ENCODE results near the gene KTN1. TPM values are rescaled to one million over a fixed set of nuclear protein-coding genes. Genes with fewer than 3 reads are reported as not detected.

Gene KTN1
- total and polyA plus RNA-seq, 8 donors: 29.0 to 98.1 (median 71.3) TPM

DNA sequence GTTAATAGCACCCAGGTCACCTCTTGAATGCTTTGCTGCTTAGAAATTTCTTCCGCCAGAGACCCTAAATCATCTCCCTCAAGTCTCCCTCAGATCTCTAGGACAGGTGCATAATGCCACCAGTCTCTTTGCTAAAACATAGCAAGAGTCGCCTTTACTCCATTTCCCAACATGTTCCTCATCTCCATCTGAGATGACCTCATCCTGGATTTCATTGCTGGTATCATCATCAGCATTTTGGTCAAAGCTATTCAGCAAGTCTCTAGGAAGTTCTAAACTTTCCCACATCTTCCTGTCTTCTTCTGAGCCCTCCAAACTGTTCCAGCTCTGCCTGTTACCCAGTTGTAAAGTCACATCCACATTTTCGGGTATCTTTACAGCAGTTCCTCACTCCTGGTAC is 41.0 kb downstream of the KTN1 start:
- no peaks in the 10 kb centered on the region for H3K4me1 ChIP-seq
- no peaks in the 10 kb centered on the region for H3K9me3 ChIP-seq
- ATAC-seq: no peak
- DNase-seq: no peak
- WGBS, 2 donors: 83 to 99% methylated on average over 3 of the region's 3 CpGs
- H3K4me3 ChIP-seq: no peak overlapping the region
- no peaks in the 10 kb centered on the region for H3K27me3 ChIP-seq
- TF ChIP-seq, protein P1, sequence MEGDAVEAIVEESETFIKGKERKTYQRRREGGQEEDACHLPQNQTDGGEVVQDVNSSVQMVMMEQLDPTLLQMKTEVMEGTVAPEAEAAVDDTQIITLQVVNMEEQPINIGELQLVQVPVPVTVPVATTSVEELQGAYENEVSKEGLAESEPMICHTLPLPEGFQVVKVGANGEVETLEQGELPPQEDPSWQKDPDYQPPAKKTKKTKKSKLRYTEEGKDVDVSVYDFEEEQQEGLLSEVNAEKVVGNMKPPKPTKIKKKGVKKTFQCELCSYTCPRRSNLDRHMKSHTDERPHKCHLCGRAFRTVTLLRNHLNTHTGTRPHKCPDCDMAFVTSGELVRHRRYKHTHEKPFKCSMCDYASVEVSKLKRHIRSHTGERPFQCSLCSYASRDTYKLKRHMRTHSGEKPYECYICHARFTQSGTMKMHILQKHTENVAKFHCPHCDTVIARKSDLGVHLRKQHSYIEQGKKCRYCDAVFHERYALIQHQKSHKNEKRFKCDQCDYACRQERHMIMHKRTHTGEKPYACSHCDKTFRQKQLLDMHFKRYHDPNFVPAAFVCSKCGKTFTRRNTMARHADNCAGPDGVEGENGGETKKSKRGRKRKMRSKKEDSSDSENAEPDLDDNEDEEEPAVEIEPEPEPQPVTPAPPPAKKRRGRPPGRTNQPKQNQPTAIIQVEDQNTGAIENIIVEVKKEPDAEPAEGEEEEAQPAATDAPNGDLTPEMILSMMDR (IDR thresholded peaks at IDR 0.05): no peak
- no peak overlapping the region for H3K27ac ChIP-seq
- FAIRE-seq: no peak
- intact Hi-C loops (cut with DNase I): no loop called here
- H3K36me3 ChIP-seq: peaks cover 2 to 37% (median 13%) of the 10 kb centered on the region in 3 donors

DNA sequence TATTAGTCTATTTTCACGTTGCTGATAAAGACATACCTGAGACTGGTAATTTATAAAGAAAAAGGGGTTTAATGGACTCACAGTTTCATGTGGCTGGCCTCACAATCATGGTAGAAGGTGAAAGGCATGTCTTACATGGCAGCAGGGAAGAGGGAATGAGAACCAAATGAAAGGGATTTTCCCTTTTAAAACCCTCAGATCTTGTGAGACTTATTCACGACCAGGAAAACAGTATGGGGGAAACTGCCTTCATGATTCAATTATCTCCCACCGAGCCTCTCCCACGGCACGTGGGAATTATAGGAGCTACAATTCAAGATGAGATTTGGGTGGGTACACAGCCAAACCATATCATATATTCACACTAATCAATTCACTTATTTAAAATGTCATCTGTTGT is 41.4 kb downstream of the KTN1 start:
- 90 to 99% methylated on average over 5 of the region's 5 CpGs for WGBS, 2 donors
- H3K36me3 ChIP-seq: peaks cover 2 to 37% (median 13%) of the 10 kb centered on the region in 3 donors
- H3K9me3 ChIP-seq: no peaks in the 10 kb centered on the region
- DNase-seq (no peak), FAIRE-seq (no peak), ATAC-seq (no peak)
- H3K27me3 ChIP-seq: no peaks in the 10 kb centered on the region
- H3K4me3 ChIP-seq: no peak overlapping the region
- H3K4me1 ChIP-seq: no peaks in the 10 kb centered on the region
- TF ChIP-seq, protein P1 (IDR thresholded peaks at IDR 0.05): no peak
- H3K27ac ChIP-seq: no peak overlapping the region
- intact Hi-C loops (cut with DNase I): no loop called here

DNA sequence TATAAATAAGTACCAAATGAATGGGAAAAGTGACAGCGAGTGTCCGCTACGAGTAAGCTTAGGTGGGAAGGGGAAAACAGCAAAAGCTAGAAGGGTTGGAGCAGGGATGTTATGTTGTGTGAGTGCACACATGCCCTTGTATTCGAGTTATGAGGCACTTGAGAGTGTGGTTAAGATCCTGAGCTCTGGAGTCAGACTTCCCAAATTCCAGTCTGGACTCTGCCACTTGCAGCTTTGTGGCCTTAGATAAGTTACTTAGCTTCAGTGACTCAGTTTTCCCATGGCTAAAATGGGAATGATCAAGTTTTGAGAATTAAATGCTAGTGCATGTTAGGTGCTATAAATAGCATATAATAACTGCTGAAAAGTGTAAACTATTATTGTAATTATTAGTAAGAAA is 44.9 kb downstream of the KTN1 start:
- no peaks in the 10 kb centered on the region for H3K4me1 ChIP-seq
- H3K36me3 ChIP-seq: peaks cover 1 to 28% (median 6%) of the 10 kb centered on the region in 3 donors
- no peak overlapping the region for H3K27ac ChIP-seq
- no peak for DNase-seq
- no peak for FAIRE-seq
- H3K9me3 ChIP-seq: no peaks in the 10 kb centered on the region
- 89 to 90% methylated on average over 4 of the region's 4 CpGs for WGBS, 2 donors
- no peak for ATAC-seq
- intact Hi-C loops (cut with DNase I): no loop called here
- no peak overlapping the region for H3K4me3 ChIP-seq
- TF ChIP-seq, protein P1 (IDR thresholded peaks at IDR 0.05): no peak
- H3K27me3 ChIP-seq: no peaks in the 10 kb centered on the region

DNA sequence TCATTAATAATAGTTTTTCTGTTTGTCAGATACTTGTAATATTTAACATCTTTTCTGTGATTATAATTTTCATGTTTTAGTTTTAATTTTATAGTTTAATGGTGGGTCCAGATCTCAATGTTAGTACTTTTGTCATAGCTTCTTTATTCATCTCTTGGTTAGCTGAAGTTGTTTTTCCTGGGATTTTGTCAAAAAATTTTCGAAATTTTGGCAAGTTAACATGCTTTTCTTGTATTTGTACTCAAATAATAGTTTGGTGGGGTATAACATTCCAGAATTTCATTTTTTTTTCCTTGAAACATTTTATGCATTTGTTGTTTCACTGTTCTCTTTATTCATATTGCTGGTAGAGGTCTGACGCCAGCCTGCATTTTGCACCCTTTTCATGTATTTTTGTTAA is 45.5 kb downstream of the KTN1 start:
- no peak for DNase-seq
- Histone ChIP-seq H3K9me3 (no peaks in the 10 kb centered on the region), H3K4me1 (no peaks in the 10 kb centered on the region), H3K36me3 (peaks cover 0 to 27% (median under 1%) of the 10 kb centered on the region in 3 donors), H3K27me3 (no peaks in the 10 kb centered on the region), H3K4me3 (no peak overlapping the region), H3K27ac (no peak overlapping the region)
- no peak for FAIRE-seq
- intact Hi-C loops (cut with DNase I): no loop called here
- 66 to 67% methylated on average over 2 of the region's 2 CpGs for WGBS, 2 donors
- TF ChIP-seq, protein P1 (IDR thresholded peaks at IDR 0.05): no peak
- ATAC-seq: no peak

DNA sequence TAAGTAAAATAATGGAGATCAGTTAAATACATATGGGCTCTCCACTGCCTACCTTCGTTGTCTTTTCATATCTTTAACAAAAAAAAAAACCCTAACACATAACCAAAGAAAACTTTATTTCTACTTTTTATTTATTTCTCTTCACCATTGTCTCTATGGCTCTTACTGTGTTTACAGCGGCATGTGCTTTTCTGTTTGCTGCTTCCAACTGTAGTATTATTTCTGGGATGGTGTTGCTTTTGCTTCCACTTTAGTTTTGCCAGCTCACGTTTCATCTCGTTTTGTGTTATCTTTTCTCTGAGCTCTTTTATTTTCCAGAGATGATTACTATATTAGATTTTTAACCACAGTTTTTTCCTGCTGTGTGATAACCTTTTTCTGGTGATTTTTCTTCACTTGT is 46.1 kb downstream of the KTN1 start:
- 66 to 79% methylated on average over 4 of the region's 4 CpGs for WGBS, 2 donors
- no peaks in the 10 kb centered on the region for H3K4me1 ChIP-seq

More for the DNA sequence above, 46.1 kb downstream of the KTN1 start:
- H3K27ac ChIP-seq: no peak overlapping the region
- DNase-seq (no peak), ATAC-seq (no peak), FAIRE-seq (no peak)
- no peak overlapping the region for H3K4me3 ChIP-seq
- H3K36me3 ChIP-seq: peaks cover 0 to 21% (median 0%) of the 10 kb centered on the region in 3 donors
- H3K9me3 ChIP-seq: no peaks in the 10 kb centered on the region
- H3K27me3 ChIP-seq: no peaks in the 10 kb centered on the region
- TF ChIP-seq, protein P1 (IDR thresholded peaks at IDR 0.05): no peak
- intact Hi-C loops (cut with DNase I): no loop called here
